Fibroblast of lung (primary cell): Measurements from ENCODE around the gene PIEZO2.

Experiments
- CTCF ChIP-seq, 2 donors: IDR thresholded peaks in 1 of 2; conservative IDR thresholded peaks in 1 of 2; 1 replicate in 1 of 2; 2 replicates in 1 of 2; pipeline ENCODE4 v1.5.1; 2011 to 2012; ENCODE audit warnings: low read length in 2 of 2, control low read depth in 1 of 2, inconsistent platforms in 1 of 2, low read depth in 1 of 2, mild to moderate bottlenecking in 1 of 2
- EZH2 ChIP-seq: IDR thresholded peaks from 2 replicates; pipeline ENCODE4 v1.5.1; 2012; ENCODE audit warnings: low read length, control low read depth, mild to moderate bottlenecking; ENCODE audit errors: missing control alignments

DNA sequence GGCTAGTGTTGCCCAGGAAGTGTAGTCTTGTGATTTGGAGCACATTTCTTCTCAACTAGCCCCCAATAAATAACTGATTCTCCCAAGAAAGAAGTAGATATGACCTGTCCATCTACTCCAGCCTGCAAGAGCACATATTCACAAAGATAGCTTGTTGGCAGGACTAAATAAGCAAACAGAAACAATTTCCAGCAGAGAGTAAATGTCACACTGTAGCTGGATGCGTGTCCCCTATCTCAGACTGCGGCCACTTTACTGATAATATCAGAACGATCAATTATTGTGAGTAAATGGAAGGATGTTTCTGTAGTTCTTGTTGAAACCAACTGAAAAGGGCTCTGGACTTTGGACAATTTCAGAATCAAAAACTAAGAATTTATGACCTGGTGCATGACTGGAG, 97.9 kb downstream of the PIEZO2 start:
- TF ChIP-seq CTCF (conservative IDR thresholded peaks at IDR 0.05 in 1 of 2, IDR thresholded peaks at IDR 0.05 in 1 of 2; ENCODE audit: low read depth in 1 of 2, low read length in 2 of 2) (no peak), EZH2 (no peak)
